GM19463 (cell line): ENCODE data around the gene PHACTR2.

ENCODE experiments used
- ATAC-seq: cut with Tn5 transposase; IDR thresholded peaks from one replicate; pipeline ENCODE4 v1.9.1; 2021; ENCODE audit warnings: mild to moderate bottlenecking, moderate library complexity; ENCODE audit not compliant: unreplicated experiment

Gene PHACTR2

DNA sequence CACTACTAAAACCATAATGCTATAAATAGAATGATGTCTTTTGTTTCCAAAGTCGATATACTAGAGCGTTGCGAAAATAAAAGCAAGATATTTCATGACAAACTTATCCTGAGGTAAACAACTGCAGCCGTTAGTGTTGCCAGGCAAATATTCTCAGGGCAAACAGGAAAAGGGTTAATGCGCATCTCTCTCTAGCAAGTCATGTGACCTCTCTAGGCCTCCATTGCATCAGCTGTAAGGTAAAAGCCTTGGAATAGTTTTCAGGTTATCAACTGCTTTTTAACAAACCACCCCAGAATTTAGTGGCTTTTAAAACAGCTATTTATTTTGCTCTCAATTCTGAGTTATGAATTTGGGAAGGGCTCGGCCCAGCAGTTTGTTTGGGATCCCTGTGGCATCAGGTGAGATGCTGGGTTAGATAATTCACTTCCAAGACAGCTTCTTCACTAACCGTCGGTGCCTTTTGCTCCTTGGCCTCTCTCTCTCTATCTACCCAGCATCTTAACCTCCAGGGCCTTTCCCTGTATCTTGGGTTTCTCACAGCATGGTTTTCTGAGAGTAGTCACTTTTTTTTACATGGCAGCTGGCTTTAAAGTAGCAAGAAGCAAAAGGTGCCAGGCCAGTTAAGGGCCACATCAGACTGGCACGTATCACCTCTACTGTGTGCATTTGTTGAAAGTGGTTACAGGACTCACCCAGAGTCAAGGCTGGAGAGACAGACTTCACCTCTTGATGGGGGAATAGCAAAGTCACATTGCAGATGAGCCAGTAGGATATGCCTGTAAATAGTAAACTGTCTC lies 126.2 kb downstream of the PHACTR2 start:
- ATAC-seq, result no peak

DNA sequence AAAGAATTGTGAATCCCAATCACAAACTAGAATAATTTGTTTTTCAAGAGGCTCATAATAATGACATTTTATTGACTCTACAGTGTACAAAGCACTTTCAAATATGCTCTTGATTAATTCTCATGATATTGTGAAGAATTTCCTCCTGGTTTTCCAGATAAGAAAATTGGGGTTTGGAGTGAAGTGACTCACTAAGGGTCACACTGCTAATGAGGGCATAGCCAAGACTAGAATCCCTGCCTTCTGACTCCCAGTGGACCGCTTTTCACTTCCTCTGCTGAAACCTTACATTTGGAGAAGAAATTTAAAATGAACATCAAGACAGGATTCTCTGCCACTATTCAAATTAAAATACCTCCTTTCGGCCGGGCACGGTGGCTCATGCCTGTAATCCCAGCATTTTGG lies 127.1 kb downstream of the PHACTR2 start:
- ATAC-seq, result no peak

DNA sequence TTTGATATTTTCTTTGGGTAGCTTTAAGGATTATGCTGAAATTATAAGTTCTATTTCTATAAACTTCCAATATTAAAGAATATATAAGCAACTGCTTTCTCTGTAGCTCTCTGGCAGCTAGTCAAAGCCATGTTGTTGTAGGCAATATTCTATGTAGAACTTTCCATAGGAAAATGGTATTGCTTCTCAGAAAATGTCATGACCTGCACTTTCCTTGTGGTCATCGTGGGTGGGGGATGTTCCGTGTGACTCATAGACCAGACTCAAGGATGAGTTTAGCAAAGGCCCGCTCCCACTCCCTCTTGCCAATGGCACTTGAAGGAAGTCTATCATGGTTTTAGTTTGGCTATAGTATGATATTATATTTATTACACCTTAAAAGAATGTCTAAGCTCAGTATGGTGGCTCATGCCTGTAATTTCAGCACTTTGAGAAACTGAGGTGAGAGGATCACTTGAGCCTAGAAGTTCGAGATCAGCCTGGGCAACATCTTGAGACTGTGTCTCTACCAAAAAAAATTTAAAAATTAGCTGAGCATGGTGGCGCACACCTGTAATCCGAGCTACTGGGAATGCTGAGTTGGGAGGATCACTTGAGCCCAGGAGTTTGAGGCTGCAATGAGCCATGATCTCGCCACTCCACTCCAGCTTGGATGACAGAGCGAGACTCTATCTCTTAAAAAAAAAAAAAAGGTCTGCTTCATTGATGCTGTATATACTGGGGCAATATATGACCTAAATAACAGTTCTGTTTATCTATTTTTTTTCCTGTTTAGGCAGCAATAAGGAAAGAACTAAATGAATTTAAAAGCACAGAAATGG lies 128.7 kb downstream of the PHACTR2 start:
- peak; percentile 45 for ATAC-seq

DNA sequence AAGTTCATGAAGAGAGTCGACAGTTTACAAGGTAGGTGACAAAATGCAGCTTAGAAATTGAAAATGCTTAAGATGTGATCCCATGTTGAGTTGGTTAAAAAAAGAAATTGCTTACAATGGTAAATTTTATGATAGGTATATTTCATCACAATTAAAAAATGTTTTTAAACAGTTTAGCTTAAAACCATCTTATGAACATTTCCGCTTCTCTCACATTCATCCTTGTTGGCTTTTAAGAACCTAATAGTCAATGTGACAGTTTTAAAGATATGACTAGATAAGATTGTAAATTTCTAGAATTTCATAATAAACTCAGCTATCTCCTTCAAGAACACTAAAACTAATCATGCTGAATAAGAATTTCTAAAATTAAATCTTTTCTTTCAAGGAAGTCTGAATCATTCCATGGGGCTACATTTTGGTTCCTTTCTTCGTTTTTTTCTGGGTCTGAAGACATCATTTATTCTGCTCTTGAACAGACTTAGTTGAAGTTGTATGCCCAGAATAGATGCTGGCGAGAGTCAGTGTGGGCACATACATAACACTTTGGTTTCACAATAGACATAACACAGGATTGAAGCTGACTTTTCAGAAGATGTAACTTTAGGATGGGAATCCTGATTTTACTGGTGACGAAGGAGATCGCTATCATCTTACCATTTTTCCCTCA lies 129.5 kb downstream of the PHACTR2 start:
- ATAC-seq, result no peak

DNA sequence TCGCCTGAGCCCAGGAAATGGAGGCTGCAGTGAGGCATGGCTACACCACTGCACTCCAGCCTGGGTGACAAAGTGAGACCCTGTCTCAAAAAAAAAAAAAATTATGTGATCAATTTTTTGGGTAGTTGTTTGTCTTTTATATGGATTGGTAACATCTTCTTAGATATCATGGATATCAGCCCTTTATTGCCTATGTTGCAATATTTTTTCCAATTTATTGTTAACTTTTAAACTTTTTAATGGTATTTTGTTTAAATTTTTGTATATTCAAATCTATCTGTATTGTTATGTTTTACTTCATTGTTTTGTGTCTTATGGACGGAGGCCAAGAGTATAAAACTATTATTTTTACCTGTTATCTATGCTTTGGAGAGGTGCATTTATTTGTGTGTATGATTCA lies 133.0 kb downstream of the PHACTR2 start:
- ATAC-seq, result no peak

DNA sequence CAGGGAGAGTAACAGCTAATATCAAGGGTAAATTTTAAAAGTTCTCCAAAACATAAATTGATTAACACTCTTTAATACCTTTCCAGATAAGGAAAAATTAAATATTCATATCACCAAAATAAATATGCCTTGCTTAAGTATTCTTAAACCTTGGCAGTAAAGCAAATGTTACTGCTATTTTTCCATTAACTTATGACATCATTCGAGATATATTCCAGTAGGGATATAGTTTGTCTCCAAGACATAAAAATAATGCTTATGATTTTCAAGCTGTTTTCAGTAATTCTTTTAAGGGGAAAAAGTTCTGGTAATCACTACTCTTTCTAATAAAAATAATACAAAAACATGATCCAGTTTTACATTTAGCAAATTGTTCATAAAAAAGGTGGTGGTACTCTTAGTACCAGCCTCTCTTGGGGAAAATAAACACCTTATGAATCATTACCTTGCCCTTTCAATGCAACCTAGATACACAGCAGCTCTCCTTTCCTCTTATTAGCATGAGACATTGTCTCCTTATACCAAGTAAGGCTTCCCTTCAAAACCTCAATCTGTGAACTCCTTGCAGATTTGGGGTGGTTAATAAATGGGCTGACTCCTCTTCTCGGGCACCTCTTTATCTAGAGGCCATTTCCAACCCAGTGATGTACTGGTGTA lies 133.9 kb downstream of the PHACTR2 start:
- ATAC-seq, result no peak

DNA sequence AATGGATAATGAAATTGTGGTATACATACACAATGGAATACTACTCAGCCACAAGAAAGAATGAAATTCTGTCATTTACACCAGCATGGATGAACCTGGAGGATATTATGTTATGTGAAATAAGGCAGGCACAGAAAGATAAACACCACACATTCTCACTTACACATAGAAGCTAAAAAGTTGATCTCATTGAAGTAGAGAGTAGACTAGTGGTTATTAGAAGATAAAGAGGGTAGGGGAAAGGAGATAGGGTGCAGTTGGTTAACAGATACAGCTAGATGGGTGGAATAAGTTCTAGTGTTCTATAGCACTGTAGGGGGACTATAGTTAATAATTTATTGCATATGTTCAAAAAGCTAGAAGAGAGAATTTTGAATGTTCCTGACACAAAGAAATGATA lies 139.9 kb downstream of the PHACTR2 start:
- no peak for ATAC-seq

DNA sequence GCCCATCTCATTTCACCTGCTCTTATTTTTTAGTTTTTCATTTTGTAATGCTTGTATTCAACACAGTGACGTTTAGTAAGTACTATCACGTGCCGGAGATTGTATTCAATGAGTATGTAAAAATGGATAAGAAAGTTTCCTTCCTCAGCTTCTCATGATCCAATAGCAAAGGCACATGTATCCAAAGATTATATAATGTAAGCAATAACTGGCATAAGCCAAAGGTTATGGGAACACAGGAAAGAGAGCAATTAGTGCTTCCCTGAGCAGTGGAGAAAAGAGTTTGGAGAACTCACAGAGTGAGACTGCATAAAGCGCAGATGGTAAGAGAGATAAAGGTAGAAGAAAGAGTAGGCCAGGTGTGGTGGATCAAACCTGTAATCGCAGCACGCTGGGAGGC lies 143.6 kb downstream of the PHACTR2 start:
- ATAC-seq, result no peak

DNA sequence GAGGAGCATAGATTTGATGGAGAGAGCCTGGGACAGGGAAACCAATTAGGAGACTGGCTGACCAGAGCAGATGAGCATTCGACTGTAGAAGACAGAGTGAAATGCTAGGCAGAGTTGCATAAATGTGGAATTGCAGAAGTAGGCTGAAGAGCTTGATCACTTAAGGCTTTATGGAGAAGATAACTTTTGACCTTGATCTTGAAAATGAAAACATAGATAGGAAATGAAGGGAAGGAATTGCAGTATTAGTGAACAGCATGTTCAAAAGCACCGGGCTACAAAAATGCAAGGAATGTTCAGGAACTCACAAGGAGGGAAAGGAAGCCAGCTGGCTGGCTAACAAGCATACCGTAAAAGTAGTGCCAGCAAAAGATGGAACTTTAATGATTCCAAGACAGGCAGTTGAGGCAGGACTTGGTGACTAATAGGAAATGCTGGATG lies 144.8 kb downstream of the PHACTR2 start:
- ATAC-seq, result no peak

DNA sequence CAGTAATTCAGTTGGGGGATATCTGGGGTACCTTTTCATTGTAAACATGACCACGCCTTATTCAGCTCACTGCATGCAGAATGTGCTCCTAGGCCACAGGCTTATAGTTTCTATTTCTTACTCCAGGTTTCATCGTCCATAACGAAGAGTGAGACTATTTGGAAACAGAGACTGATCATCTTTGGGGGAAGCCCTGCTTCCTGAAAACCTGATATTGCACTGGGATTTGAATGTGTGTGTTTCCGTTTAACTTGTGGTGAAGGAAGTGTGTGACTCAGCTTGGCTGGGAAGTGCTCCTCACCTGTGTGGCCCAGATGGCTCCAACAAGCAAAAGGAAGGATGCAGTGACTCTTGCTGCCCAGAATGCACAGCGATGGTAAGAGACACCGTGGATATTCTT lies 145.8 kb downstream of the PHACTR2 start:
- ATAC-seq, result no peak

DNA sequence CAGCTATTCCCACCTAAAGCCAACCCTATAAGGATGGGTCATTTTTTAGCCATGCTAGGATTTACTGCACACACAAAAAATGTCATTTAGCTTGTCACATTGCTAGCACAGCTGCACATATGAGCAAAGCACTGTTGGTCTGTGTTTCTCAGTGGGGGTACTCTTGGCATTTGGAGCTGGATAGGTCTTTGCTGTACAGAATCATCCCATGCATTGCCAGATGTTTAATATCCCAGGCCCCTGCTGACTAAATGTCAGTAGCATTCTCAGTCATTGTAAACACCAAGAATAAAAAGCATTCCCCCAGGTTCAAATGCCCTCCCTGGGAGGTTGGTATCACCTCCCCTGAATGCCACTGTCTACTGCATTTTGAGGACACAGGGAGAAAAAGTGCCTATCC lies 150.8 kb downstream of the PHACTR2 start:
- no peak for ATAC-seq

DNA sequence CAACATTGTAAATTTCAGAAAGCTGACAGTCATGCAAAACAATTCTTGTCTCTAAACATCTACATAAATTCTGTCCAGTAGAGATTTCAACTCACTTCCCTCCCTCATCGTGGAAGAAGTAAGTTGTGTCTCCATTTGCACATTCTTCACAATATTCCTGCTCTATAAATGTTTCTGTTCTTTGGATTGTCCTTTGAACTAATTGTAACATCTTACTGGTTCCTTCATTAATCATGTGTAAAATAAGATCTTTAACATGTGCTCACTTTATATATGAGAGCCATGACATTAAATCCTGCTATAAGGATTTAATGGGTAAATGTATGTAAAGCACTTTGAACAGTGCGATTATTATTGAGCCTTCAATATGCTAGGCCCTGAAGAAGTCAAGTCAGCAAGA lies 158.4 kb downstream of the PHACTR2 start:
- no peak for ATAC-seq

DNA sequence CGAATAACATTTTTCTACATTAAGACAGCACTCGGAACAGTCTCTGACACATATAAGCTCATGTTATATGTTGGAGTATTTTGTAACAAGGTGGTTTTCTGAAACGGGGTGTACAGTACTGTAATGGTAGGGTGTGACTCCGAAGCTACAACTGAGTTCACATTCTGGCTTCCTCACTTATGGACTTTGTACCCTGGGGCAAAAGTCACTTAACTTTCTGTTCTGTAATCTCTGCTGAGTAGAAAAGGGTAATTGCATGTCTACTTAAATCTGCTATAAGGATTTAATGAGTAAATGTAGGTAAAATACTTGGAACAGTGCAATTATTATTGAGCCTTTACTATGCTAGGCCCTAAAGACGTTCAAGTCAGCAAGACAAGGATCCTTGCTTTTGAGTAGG lies 160.6 kb downstream of the PHACTR2 start:
- no peak for ATAC-seq

DNA sequence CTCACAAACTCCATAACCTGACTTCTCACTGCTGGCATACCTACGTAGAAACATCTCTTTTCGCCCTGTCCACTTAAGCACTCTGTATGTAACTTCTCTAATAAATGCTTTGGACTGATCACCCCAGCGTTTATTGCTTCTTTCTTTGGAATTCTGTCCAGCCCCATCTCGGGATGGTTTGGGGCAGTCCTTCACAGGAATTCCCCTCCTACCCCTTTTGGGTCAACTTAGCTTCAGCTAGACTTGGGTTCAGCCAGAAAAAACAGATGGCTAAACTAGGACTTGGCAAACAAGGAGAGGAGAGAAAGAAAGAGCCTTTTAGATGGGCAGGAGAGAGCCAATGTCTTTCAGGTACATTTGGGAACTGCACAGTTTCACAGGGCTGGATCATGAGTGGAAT lies 161.4 kb downstream of the PHACTR2 start:
- ATAC-seq, result no peak

DNA sequence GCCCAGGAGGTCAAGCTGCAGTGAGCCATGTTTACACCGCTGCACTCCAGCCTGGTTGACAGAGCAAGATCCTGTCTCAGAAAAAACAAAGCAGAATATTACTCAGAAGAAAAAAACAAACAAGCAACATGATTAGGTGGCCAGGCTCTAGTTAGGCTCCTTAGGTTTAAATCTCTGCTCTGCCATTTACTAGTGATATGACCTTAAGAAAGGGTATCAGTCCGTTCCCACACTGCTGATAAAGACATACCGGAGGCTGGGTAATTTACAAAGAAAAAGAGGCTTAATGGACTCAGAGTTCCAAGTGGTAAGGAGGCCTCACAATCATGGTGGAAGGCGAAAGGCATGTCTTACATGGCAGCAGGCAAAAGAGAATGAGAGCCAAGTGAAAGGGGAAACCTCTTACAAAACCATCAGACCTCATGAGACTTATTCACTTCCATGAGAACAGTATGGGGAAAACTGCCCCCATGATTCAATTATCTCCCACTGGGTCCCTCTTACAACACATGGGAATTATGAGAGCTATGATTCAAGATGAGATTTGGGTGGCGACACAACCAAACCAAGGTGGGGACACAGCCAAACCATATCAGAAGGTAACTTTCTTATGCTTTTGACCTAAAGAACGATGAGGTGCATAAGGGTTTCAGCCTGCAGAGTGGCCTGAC lies 163.0 kb downstream of the PHACTR2 start:
- no peak for ATAC-seq

DNA sequence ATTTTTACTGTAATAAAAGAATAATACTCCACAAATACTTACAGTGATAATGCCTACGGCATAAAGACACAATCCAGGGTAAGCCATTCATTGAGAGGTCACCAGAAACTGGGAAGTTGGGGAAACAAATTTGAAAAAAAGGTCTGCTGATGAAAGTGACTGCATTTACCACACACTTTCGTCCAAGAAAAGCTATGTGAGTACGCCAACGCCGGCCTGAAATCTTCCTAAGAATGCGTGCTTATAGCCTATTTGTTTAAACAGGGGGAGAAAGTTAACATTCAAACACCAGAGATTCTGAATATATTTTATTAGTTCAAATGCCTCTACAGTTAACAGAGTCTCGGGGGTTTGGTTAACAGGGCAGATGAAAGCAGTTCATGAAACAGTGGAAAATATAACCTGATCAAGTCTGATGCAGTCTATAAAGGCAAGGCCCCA lies 164.7 kb downstream of the PHACTR2 start:
- no peak for ATAC-seq

DNA sequence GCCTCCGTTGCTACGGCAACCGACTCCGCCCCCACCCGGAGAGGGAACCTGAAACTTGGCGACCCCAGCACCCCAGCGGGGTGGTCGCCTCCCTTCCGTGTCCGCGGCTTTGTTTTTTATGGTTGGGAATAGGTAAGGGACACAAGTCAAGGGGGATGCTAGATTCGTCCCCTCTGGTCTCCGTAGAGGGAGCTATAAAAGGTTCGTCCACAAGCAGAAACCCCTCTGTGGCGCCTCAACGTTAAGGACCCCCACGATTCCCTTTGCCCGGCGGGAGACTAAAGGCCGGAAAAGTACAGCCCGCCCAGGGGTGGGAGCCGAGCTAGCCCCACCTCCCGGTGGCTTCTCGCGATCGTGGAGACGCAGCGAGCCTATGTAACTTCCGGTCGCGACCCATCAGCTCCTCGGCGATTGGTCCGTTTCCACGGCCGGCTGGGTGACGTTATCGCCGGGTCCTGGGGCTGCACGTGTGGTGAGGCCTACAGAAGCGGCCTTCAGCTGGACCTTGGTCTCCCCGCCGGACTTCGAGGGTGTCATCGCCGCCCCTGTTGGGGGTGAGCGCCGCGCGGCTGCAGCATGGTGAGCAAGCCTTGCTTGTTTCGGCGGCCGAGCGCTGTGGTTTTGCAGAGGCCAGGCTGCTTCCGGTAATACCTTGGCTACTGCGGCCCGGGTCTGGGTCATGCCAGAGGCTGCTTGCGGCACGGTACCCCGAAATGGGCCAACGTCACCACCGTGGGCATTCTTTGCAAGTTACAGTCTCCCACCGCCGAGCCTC lies 165.3 kb downstream of the PHACTR2 start, which contains the start of gene LTV1:
Gene LTV1 (plus strand): TSS at position 437 of the 775 bp plus-strand sequence. CDS start 140 bp downstream, at position 577.
- peak; percentile 99 for ATAC-seq

DNA sequence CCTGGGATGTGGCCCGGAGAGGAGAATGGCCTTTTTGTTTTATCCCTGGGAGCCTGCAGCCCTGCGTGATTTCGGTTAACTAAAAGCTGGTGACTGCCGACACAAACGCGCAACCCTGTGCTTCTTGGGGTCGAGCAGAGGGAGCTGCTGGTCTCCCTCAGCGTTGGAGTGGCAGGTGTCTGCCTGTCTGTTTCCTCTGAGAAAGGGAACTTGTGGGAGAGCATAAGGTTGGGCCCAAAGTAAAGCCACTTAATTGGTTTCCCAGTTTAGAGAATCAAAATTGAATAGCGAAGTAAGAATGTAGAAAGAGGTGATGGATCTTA lies 165.9 kb downstream of the PHACTR2 start:
- no peak for ATAC-seq

DNA sequence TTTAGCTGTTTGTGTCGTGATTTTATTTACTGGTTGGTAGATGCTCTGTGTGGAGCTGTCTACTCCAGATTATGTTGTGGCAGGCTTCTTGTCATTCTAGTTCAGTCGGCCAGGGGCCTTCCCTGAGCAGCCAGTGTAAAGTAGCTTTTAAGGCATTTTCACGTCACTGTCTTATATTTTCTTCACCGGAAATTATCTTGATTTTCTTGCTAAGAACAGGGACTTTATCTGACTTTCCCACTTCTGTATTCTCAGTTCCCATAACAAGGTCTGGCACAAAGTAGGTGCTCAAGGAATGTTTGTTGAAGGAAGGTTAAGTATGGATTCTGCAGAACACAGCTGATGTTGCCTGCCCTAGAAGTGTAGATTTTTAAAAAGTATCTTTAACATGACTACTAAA lies 166.2 kb downstream of the PHACTR2 start:
- ATAC-seq, result no peak

DNA sequence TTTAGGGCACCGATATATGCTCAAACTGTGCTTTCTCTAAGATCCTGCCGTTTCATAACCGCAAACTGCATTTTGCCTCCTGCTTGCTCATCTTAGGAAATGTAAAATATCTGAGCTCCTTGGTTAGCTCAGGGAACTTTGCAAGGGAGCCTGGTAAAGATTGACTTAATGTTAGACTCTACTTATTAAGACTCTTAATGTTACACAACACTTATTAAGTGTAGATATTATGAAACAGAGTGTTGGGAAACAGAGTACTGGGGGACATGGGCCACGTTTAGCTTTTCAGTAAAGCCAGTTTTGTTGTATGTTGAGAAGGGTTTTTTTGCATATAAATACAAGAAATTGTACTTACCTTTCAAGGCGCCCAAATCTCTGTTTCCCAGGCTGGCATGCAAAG lies 167.3 kb downstream of the PHACTR2 start:
- no peak for ATAC-seq
